Panc1 (cell line): Measurements from ENCODE around the gene ENTPD6.

Source experiments
- CTCF ChIP-seq: fragments of 450-650 bp; IDR thresholded peaks from 2 replicates; pipeline ENCODE4 v1.5.1; 2017; ENCODE audit warnings: mild to moderate bottlenecking
- POLR2AphosphoS5 ChIP-seq: IDR thresholded peaks from 2 replicates; pipeline ENCODE4 v1.6.1; 2012; ENCODE audit warnings: mild to moderate bottlenecking, low read depth, low read length, moderate library complexity
- REST ChIP-seq, 2 experiments: IDR thresholded peaks; 2 replicates each; pipeline ENCODE4 v1.6.1; 2011 to 2012; ENCODE audit warnings: low read depth in 2 of 2, control low read depth in 1 of 2, low read length in 1 of 2, mild to moderate bottlenecking in 1 of 2, moderate library complexity in 1 of 2; ENCODE audit not compliant: insufficient read depth in 1 of 2
- SIN3A ChIP-seq: IDR thresholded peaks from 2 replicates; pipeline ENCODE4 v1.6.1; 2012; ENCODE audit warnings: low read depth, mild to moderate bottlenecking, low read length, moderate library complexity, borderline replicate concordance; ENCODE audit not compliant: insufficient read depth
- TCF7L2 ChIP-seq: IDR thresholded peaks from 2 replicates; pipeline ENCODE4 v1.6.1; 2011; ENCODE audit warnings: mild to moderate bottlenecking, low read depth, low read length, inconsistent platforms

GRCh38 chr20:25199473-25200260, 4.2 kb downstream of the ENTPD6 start:
- TF ChIP-seq CTCF (no peak), REST (IDR thresholded peaks at IDR 0.05; ENCODE audit: insufficient read depth in 1 of 2, low read depth in 2 of 2, low read length in 1 of 2) (no peak), POLR2AphosphoS5 (no peak), TCF7L2 (no peak), SIN3A (no peak)
